ENCODE measurements around the gene MAGI2.

GRCh38 chr7:78690174-78690573 lies 763.3 kb downstream of the MAGI2 start:
- TF ChIP-seq CTCF (IDR thresholded peaks at IDR 0.05) (no peak), POLR2AphosphoS5 (IDR thresholded peaks at IDR 0.05) (no peak), EP300 (IDR thresholded peaks at IDR 0.05) (no peak), POLR2A (IDR thresholded peaks at IDR 0.05) (no peak)
